K562 (cell line): Measurements from ENCODE around the gene PDIA4. TPM values are rescaled to one million over a fixed set of nuclear protein-coding genes. Genes with fewer than 3 reads are reported as not detected.
A peak's percentile ranks its signal among the peaks of the same experiment; 100 is the strongest.

Source experiments
- BCLAF1 ChIP-seq, 2 experiments: fragments of 450-650 bp in 1 of 2; IDR thresholded peaks; 2 replicates each; pipeline ENCODE4 v1.6.1; 2011 to 2017; ENCODE audit warnings: low read depth in 2 of 2, antibody characterized with exemption in 1 of 2, borderline replicate concordance in 1 of 2, low read length in 1 of 2, mild to moderate bottlenecking in 1 of 2, mixed read lengths in 1 of 2; ENCODE audit not compliant: control insufficient read depth in 1 of 2
- BCOR ChIP-seq: fragments of 450-650 bp; IDR thresholded peaks from 2 replicates; pipeline ENCODE4 v1.6.1; 2016
- CBFA2T2 ChIP-seq: fragments of 450-650 bp; conservative IDR thresholded peaks from 2 replicates; pipeline ENCODE4 v1.6.1; 2017; ENCODE audit warnings: mild to moderate bottlenecking
- GATA2 ChIP-seq: sonication (generic); formaldehyde crosslinking; IDR thresholded peaks from 2 replicates; pipeline ENCODE4 v1.4.0; 2020; ENCODE audit warnings: mild to moderate bottlenecking, missing genetic modification reagents
- GTF3C2 ChIP-seq: IDR thresholded peaks from 3 replicates; pipeline ENCODE4 v1.6.1; 2011; ENCODE audit warnings: borderline replicate concordance, mild to moderate bottlenecking, moderate library complexity; ENCODE audit not compliant: insufficient read length; ENCODE audit errors: extremely low read depth
- HNRNPLL ChIP-seq: fragments of 200-400 bp; formaldehyde crosslinking; IDR thresholded peaks from 2 replicates; pipeline ENCODE4 v1.6.1; 2017; ENCODE audit warnings: low read length, low read depth, mild to moderate bottlenecking; ENCODE audit not compliant: poor library complexity, severe bottlenecking
- JUN ChIP-seq, 2 experiments: sonication (generic) in 1 of 2; formaldehyde crosslinking in 1 of 2; IDR thresholded peaks; 2 replicates each; pipeline versions ENCODE4 v1.6.1 to v1.8.0; 2012 to 2022; ENCODE audit warnings: borderline replicate concordance in 2 of 2, mild to moderate bottlenecking in 2 of 2, improper control_type of control experiment in 1 of 2, low read depth in 1 of 2, low read length in 1 of 2, missing genetic modification reagents in 1 of 2
- JUND ChIP-seq, 2 experiments: IDR thresholded peaks; 2 replicates in 1 of 2; 3 replicates in 1 of 2; pipeline ENCODE4 v1.6.1; 2011; ENCODE audit warnings: borderline replicate concordance in 2 of 2, low read depth in 2 of 2, low read length in 2 of 2, improper control_type of control experiment in 1 of 2, missing biosample characterization in 1 of 2, missing genetic modification characterization in 1 of 2, missing genetic modification reagents in 1 of 2
- MYC ChIP-seq, 2 experiments: fragments of 250-450 bp in 1 of 2; sonication (Bioruptor Pico) in 1 of 2; IDR thresholded peaks; 2 replicates each; pipeline versions ENCODE4 v1.5.1 to v1.6.1; 2012 to 2021; ENCODE audit warnings: low read depth in 2 of 2, borderline replicate concordance in 1 of 2, improper control_type of control experiment in 1 of 2, low read length in 1 of 2, mild to moderate bottlenecking in 1 of 2, moderate library complexity in 1 of 2
- PHF20 ChIP-seq: fragments of 450-650 bp; IDR thresholded peaks from 2 replicates; pipeline ENCODE4 v1.6.1; 2018; ENCODE audit not compliant: partially characterized antibody
- PTTG1 ChIP-seq: fragments of 450-650 bp; IDR thresholded peaks from 2 replicates; pipeline ENCODE4 v1.6.1; 2016; ENCODE audit warnings: low read depth, mild to moderate bottlenecking, missing genetic modification characterization, missing compliant biosample characterization
- SIN3A ChIP-seq, 2 experiments: fragments of 150-350 bp in 1 of 2; IDR thresholded peaks; 2 replicates each; pipeline ENCODE4 v1.6.1; 2011 to 2016; ENCODE audit warnings: borderline replicate concordance in 2 of 2, low read depth in 2 of 2, low read length in 2 of 2, mild to moderate bottlenecking in 2 of 2, moderate library complexity in 2 of 2; ENCODE audit not compliant: control insufficient read depth in 1 of 2
- TEAD2 ChIP-seq: fragments of 450-650 bp; IDR thresholded peaks from 2 replicates; pipeline ENCODE4 v1.6.1; 2016; ENCODE audit warnings: missing genetic modification characterization, control low read depth, missing compliant biosample characterization
- ZBTB43 ChIP-seq: sonication (generic); formaldehyde crosslinking; IDR thresholded peaks from 2 replicates; pipeline ENCODE4 v1.8.0; 2023; ENCODE audit warnings: mild to moderate bottlenecking, missing genetic modification reagents
- ZNF121 ChIP-seq: sonication (generic); formaldehyde crosslinking; conservative IDR thresholded peaks from 2 replicates; pipeline ENCODE4 v1.8.0; 2022; ENCODE audit warnings: missing genetic modification reagents
- polyA plus RNA-seq, 8 experiments: library from polyadenylated mRNA; depleted of rRNA in 4 of 8; stranded (reverse) in 5 of 8; unstranded in 3 of 8; fragments of >200 nt; fragmentation: Nextera tagmentation in 2 of 8; fragmentation: Illumina TruSeq in 1 of 8; extraction: Ambion mirVana in 2 of 8; extraction: Trizol in 1 of 8; gene quantifications; 2 replicates each; pipeline versions ENCODE4 v1.2.1 to v1.2.3, GENCODE V29; 2011 to 2014; ENCODE audit warnings: inconsistent platforms in 1 of 8, missing spikeins in 1 of 8
- total RNA-seq, 7 experiments: library from RNA; depleted of rRNA in 6 of 7; stranded (reverse); fragments of >200 nt in 6 of 7; fragmentation: Illumina TruSeq in 2 of 7; extraction: Trizol in 2 of 7; gene quantifications; 2 replicates each; pipeline versions ENCODE4 v1.2.1 to v1.2.3, GENCODE V29; 2011 to 2021; ENCODE audit warnings: low replicate concordance in 1 of 7
- TF ChIP-seq, protein P1 (sequence below): sonication (generic); formaldehyde crosslinking; IDR thresholded peaks from 2 replicates; pipeline ENCODE4 v1.9.0; 2022; ENCODE audit warnings: mild to moderate bottlenecking, missing genetic modification reagents

Gene PDIA4
- total and polyA plus RNA-seq, 9 of the 15 experiments (the other 6 are each of a cell fraction or from before 2014, with no cell fraction given): 9.1 to 175 (median 146) TPM

- TF ChIP-seq BCLAF1 (IDR thresholded peaks at IDR 0.05; ENCODE audit: borderline replicate concordance in 1 of 2, control insufficient read depth in 1 of 2, low read depth in 2 of 2, low read length in 1 of 2): 0 out of 4 replicates have a peak, but pooled peaks of 1 of the 2 experiments have one; percentile 26
- TF ChIP-seq JUND (IDR thresholded peaks at IDR 0.05; ENCODE audit: borderline replicate concordance, low read depth, low read length): peak; percentile 58; the same call in 1 of the 2 replicates
- TF ChIP-seq JUND (tag; IDR thresholded peaks at IDR 0.05; ENCODE audit: borderline replicate concordance, low read depth, low read length): peak; percentile 16; the same call in 1 of the 3 replicates
- TF ChIP-seq, protein P1, sequence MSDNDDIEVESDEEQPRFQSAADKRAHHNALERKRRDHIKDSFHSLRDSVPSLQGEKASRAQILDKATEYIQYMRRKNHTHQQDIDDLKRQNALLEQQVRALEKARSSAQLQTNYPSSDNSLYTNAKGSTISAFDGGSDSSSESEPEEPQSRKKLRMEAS: peak; percentile 100
- no peak for TF ChIP-seq TEAD2
- TF ChIP-seq PHF20: peak; percentile 82
- peak in 1 of 2 experiments; percentile 94; a peak in 3 of 4 replicates for TF ChIP-seq SIN3A (IDR thresholded peaks at IDR 0.05; ENCODE audit: borderline replicate concordance in 2 of 2, control insufficient read depth in 1 of 2, low read depth in 2 of 2, low read length in 2 of 2)
- TF ChIP-seq BCOR: peak; percentile 32; the same call in 1 of the 2 replicates
- no peak for TF ChIP-seq PTTG1 (tag)
- TF ChIP-seq GTF3C2: no peak
- no peak for TF ChIP-seq CBFA2T2
- peak; percentile 97 for TF ChIP-seq MYC (IDR thresholded peaks at IDR 0.05; ENCODE audit: low read depth, low read length)
- TF ChIP-seq MYC (CRISPR knock-in tag; IDR thresholded peaks at IDR 0.05; ENCODE audit: borderline replicate concordance, low read depth): peak; percentile 29; the same call in 1 of the 2 replicates
- no peak for TF ChIP-seq GATA2 (CRISPR knock-in tag)
- 0 out of 2 replicates have a peak, but pooled peaks have one; percentile 70 for TF ChIP-seq ZBTB43
- peak; percentile 65; the same call in 1 of the 2 replicates for TF ChIP-seq JUN (IDR thresholded peaks at IDR 0.05; ENCODE audit: borderline replicate concordance, low read depth, low read length)
- peak; percentile 27; the same call in 1 of the 2 replicates for TF ChIP-seq JUN (CRISPR knock-in tag; IDR thresholded peaks at IDR 0.05; ENCODE audit: borderline replicate concordance)
- peak; percentile 92 for TF ChIP-seq HNRNPLL
- no peak for TF ChIP-seq ZNF121 (CRISPR knock-in tag)
Observed at GRCh38 chr7:149028346-149029109, at the start of gene PDIA4 (continued).
